K562 (cell line): Measurements from ENCODE around the gene TFCP2. TPM values are rescaled to one million over a fixed set of nuclear protein-coding genes. Genes with fewer than 3 reads are reported as not detected.
A peak's percentile ranks its signal among the peaks of the same experiment; 100 is the strongest.

Experiments used
- ARID1B ChIP-seq: fragments of 450-650 bp; IDR thresholded peaks from 2 replicates; pipeline ENCODE4 v1.6.1; 2016; ENCODE audit warnings: antibody characterized with exemption, mild to moderate bottlenecking, inconsistent platforms
- BCOR ChIP-seq: fragments of 450-650 bp; IDR thresholded peaks from 2 replicates; pipeline ENCODE4 v1.6.1; 2016
- BRD4 ChIP-seq: fragments of 200-600 bp; sonication (generic); IDR thresholded peaks from 2 replicates; pipeline ENCODE4 v1.6.1; 2017; ENCODE audit warnings: inconsistent platforms
- CC2D1A ChIP-seq: fragments of 450-650 bp; IDR thresholded peaks from 2 replicates; pipeline ENCODE4 v1.6.1; 2017; ENCODE audit warnings: mild to moderate bottlenecking
- CXXC5 ChIP-seq: fragments of 250-450 bp; sonication (Bioruptor Pico); IDR thresholded peaks from 2 replicates; pipeline ENCODE4 v1.8.0; 2022; ENCODE audit warnings: inconsistent platforms, mild to moderate bottlenecking, moderate library complexity
- EHMT2 ChIP-seq: fragments of 450-650 bp; IDR thresholded peaks from 2 replicates; pipeline ENCODE4 v1.6.1; 2018; ENCODE audit warnings: antibody characterized with exemption
- ELK1 ChIP-seq: sonication (generic); formaldehyde crosslinking; IDR thresholded peaks from 2 replicates; pipeline ENCODE4 v1.8.1; 2022; ENCODE audit warnings: missing genetic modification reagents
- EP300 ChIP-seq: IDR thresholded peaks from 2 replicates; pipeline ENCODE4 v1.6.1; 2012; ENCODE audit warnings: low read length, improper control_type of control experiment
- GTF2A2 ChIP-seq: IDR thresholded peaks from 2 replicates; pipeline ENCODE4 v1.6.1; 2016; ENCODE audit warnings: mild to moderate bottlenecking, missing genetic modification characterization, missing compliant biosample characterization
- ID3 ChIP-seq, 2 experiments: fragments of 250-450 bp in 1 of 2; fragments of 450-650 bp in 1 of 2; sonication (Bioruptor Pico) in 1 of 2; IDR thresholded peaks; 2 replicates each; pipeline versions ENCODE4 v1.6.1 to v1.8.0; 2016 to 2021; ENCODE audit warnings: mild to moderate bottlenecking in 2 of 2, moderate library complexity in 2 of 2, missing compliant biosample characterization in 1 of 2, missing genetic modification characterization in 1 of 2
- ILF3 ChIP-seq: fragments of 450-650 bp; IDR thresholded peaks from 2 replicates; pipeline ENCODE4 v1.6.1; 2018; ENCODE audit warnings: antibody characterized with exemption, mild to moderate bottlenecking, moderate library complexity, borderline replicate concordance
- L3MBTL2 ChIP-seq: fragments of 450-650 bp; IDR thresholded peaks from 2 replicates; pipeline ENCODE4 v1.6.1; 2016; ENCODE audit warnings: mild to moderate bottlenecking, moderate library complexity
- MYBL2 ChIP-seq, 2 experiments: fragments of 450-650 bp in 1 of 2; sonication (generic) in 1 of 2; formaldehyde crosslinking in 1 of 2; IDR thresholded peaks; 2 replicates each; pipeline versions ENCODE4 v1.6.1 to v1.8.1; 2017 to 2022; ENCODE audit warnings: borderline replicate concordance in 1 of 2, inconsistent platforms in 1 of 2, low read depth in 1 of 2, mild to moderate bottlenecking in 1 of 2, missing genetic modification reagents in 1 of 2, moderate library complexity in 1 of 2
- PREB ChIP-seq: sonication (generic); formaldehyde crosslinking; IDR thresholded peaks from 2 replicates; pipeline ENCODE4 v1.8.1; 2023; ENCODE audit warnings: mild to moderate bottlenecking, missing genetic modification reagents
- SMARCA5 ChIP-seq: fragments of 450-650 bp; IDR thresholded peaks from 2 replicates; pipeline ENCODE4 v1.6.1; 2016
- USF1 ChIP-seq: sonication (generic); formaldehyde crosslinking; IDR thresholded peaks from 2 replicates; pipeline ENCODE4 v1.9.0; 2022; ENCODE audit warnings: mild to moderate bottlenecking, missing genetic modification reagents
- ZBTB7A ChIP-seq: IDR thresholded peaks from 2 replicates; pipeline ENCODE4 v1.6.1; 2011; ENCODE audit warnings: low read depth, mild to moderate bottlenecking, low read length, moderate library complexity, borderline replicate concordance; ENCODE audit not compliant: control insufficient read depth
- ZBTB8A ChIP-seq: fragments of 450-650 bp; IDR thresholded peaks from 2 replicates; pipeline ENCODE4 v1.6.1; 2018; ENCODE audit warnings: mild to moderate bottlenecking, moderate library complexity; ENCODE audit not compliant: partially characterized antibody
- ZC3H4 ChIP-seq: sonication (generic); formaldehyde crosslinking; IDR thresholded peaks from 2 replicates; pipeline ENCODE4 v1.9.0; 2021; ENCODE audit warnings: missing genetic modification reagents, borderline replicate concordance
- ZKSCAN8 ChIP-seq: fragments of 200-800 bp; sonication (Bioruptor generic); IDR thresholded peaks from 2 replicates; pipeline ENCODE4 v1.6.1; 2016; ENCODE audit warnings: missing genetic modification characterization, missing compliant biosample characterization
- ZNF143 ChIP-seq: sonication (generic); formaldehyde crosslinking; IDR thresholded peaks from 2 replicates; pipeline ENCODE4 v1.9.0; 2022; ENCODE audit warnings: mild to moderate bottlenecking, missing genetic modification reagents
- ZNF436 ChIP-seq: fragments of 250-450, 450-650 bp; sonication (Bioruptor Pico); formaldehyde crosslinking; IDR thresholded peaks from 2 replicates; pipeline ENCODE4 v1.7.0; 2020; ENCODE audit warnings: mild to moderate bottlenecking
- polyA plus RNA-seq, 8 experiments: library from polyadenylated mRNA; depleted of rRNA in 4 of 8; stranded (reverse) in 5 of 8; unstranded in 3 of 8; fragments of >200 nt; fragmentation: Nextera tagmentation in 2 of 8; fragmentation: Illumina TruSeq in 1 of 8; extraction: Ambion mirVana in 2 of 8; extraction: Trizol in 1 of 8; gene quantifications; 2 replicates each; pipeline versions ENCODE4 v1.2.1 to v1.2.3, GENCODE V29; 2011 to 2014; ENCODE audit warnings: inconsistent platforms in 1 of 8, missing spikeins in 1 of 8
- total RNA-seq, 7 experiments: library from RNA; depleted of rRNA in 6 of 7; stranded (reverse); fragments of >200 nt in 6 of 7; fragmentation: Illumina TruSeq in 2 of 7; extraction: Trizol in 2 of 7; gene quantifications; 2 replicates each; pipeline versions ENCODE4 v1.2.1 to v1.2.3, GENCODE V29; 2011 to 2021; ENCODE audit warnings: low replicate concordance in 1 of 7
- TF ChIP-seq, protein P1 (sequence below): fragments of 450-650 bp; formaldehyde crosslinking; IDR thresholded peaks from 2 replicates; pipeline ENCODE4 v1.4.0; 2022; ENCODE audit warnings: missing genetic modification characterization

The TFCP2 gene
- total and polyA plus RNA-seq, 9 of the 15 experiments (the other 6 are each of a cell fraction or from before 2014, with no cell fraction given), result 8.0 to 38.9 (median 19.3) TPM

DNA sequence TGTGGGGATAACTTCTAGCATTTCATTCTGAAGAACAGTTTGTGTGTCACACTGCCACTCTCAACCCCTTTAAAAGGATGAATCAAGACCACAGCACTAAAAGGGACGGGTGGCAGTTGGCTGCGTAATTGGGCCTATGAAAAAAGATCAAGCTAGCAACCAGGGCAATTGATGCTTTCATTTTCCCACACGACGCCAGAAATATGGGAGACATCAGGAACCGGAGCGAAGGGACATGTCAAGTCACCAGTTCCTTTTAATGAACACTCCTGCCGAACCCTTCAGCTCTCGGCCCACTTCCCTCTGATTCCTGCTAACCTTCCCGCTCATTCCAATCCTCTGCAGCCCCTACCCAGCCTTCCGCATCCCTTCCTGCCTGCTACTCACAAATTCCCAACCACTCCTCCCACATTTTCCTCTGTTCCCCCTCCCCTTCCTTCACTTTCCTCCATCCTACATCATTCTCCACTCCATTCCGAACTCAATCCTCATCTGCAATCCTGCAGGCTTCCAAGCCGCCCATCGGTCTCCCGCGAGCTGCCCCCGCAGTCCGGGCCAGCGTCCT, 90.3 kb downstream of the TFCP2 start (continued):
- TF ChIP-seq ID3 (CRISPR knock-in tag; IDR thresholded peaks at IDR 0.05) (no peak), ID3 (tag; IDR thresholded peaks at IDR 0.05) (no peak), ZNF143 (CRISPR knock-in tag) (no peak), BRD4 (no peak), EP300 (no peak), ZC3H4 (CRISPR knock-in tag) (no peak), CC2D1A (0 out of 2 replicates have a peak, but pooled peaks have one; percentile 30), GTF2A2 (tag) (no peak), USF1 (CRISPR knock-in tag) (peak; percentile 15; the same call in 1 of the 2 replicates), PREB (CRISPR knock-in tag) (no peak), ZBTB8A (no peak), ARID1B (no peak; the same call in 1 of the 2 replicates), ILF3 (no peak), CXXC5 (CRISPR knock-in tag) (no peak), BCOR (peak; percentile 55; the same call in 1 of the 2 replicates), EHMT2 (peak; percentile 38; the same call in 1 of the 2 replicates), MYBL2 (IDR thresholded peaks at IDR 0.05; ENCODE audit: low read depth) (no peak), MYBL2 (CRISPR knock-in tag; IDR thresholded peaks at IDR 0.05; ENCODE audit: borderline replicate concordance) (no peak), ZBTB7A (no peak), ELK1 (CRISPR knock-in tag) (no peak), L3MBTL2 (peak; percentile 52; the same call in 1 of the 2 replicates), SMARCA5 (peak; percentile 75; the same call in 1 of the 2 replicates), ZNF436 (CRISPR knock-in tag) (no peak), ZKSCAN8 (no peak)
- TF ChIP-seq, protein P1, sequence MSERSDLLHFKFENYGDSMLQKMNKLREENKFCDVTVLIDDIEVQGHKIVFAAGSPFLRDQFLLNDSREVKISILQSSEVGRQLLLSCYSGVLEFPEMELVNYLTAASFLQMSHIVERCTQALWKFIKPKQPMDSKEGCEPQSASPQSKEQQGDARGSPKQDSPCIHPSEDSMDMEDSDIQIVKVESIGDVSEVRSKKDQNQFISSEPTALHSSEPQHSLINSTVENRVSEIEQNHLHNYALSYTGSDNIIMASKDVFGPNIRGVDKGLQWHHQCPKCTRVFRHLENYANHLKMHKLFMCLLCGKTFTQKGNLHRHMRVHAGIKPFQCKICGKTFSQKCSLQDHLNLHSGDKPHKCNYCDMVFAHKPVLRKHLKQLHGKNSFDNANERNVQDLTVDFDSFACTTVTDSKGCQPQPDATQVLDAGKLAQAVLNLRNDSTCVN, result peak; percentile 89; the same call in 1 of the 2 replicates
